Hepatocyte (in vitro differentiated cells): ENCODE results near the gene HECW1. TPM values are rescaled to one million over a fixed set of nuclear protein-coding genes. Genes with fewer than 3 reads are reported as not detected.

Source experiments
- DNase-seq: peaks from one replicate; pipeline ENCODE4 v3.0.0-alpha.2; 2016; ENCODE audit warnings: low spot score
- H2AFZ ChIP-seq: fragments of 200-600 bp; sonication (generic); 2 replicates; pipeline ENCODE4 v1.6.0; 2016; ENCODE audit warnings: antibody characterized with exemption, mild to moderate bottlenecking
- H3K27ac ChIP-seq: fragments of 200-600 bp; sonication (generic); 2 replicates; pipeline ENCODE4 v1.5.1; 2016; ENCODE audit warnings: mild to moderate bottlenecking
- H3K27me3 ChIP-seq: fragments of 200-600 bp; sonication (generic); 2 replicates; pipeline ENCODE4 v1.6.1; 2016
- H3K36me3 ChIP-seq: fragments of 200-600 bp; sonication (generic); replicated peaks from 2 replicates; pipeline ENCODE4 v1.5.1; 2016; ENCODE audit warnings: low read depth; ENCODE audit not compliant: insufficient read depth
- H3K4me1 ChIP-seq: fragments of 200-600 bp; sonication (generic); 2 replicates; pipeline ENCODE4 v1.5.1; 2016; ENCODE audit warnings: mild to moderate bottlenecking, moderate library complexity; ENCODE audit not compliant: insufficient read depth
- H3K4me2 ChIP-seq: fragments of 200-600 bp; sonication (generic); 2 replicates; pipeline ENCODE4 v1.6.0; 2016
- H3K4me3 ChIP-seq: fragments of 200-600 bp; sonication (generic); 2 replicates; pipeline ENCODE4 v1.5.1; 2016; ENCODE audit warnings: mild to moderate bottlenecking
- H3K79me2 ChIP-seq: fragments of 200-600 bp; sonication (generic); 2 replicates; pipeline ENCODE4 v1.6.0; 2017; ENCODE audit warnings: mild to moderate bottlenecking
- H3K9me2 ChIP-seq: fragments of 200-600 bp; sonication (generic); replicated peaks from 2 replicates; pipeline ENCODE4 v1.6.0; 2017; ENCODE audit warnings: mild to moderate bottlenecking; ENCODE audit not compliant: insufficient read depth
- H3K9me3 ChIP-seq: fragments of 200-600 bp; sonication (generic); 2 replicates; pipeline ENCODE4 v1.5.1; 2016; ENCODE audit warnings: low read depth, mild to moderate bottlenecking
- H4K20me1 ChIP-seq: fragments of 200-600 bp; sonication (generic); 2 replicates; pipeline ENCODE4 v1.6.0; 2016; ENCODE audit warnings: mild to moderate bottlenecking; ENCODE audit not compliant: insufficient read depth, poor library complexity, severe bottlenecking
- CTCF ChIP-seq: fragments of 200-600 bp; sonication (generic); IDR thresholded peaks from 2 replicates; pipeline ENCODE4 v1.5.1; 2016; ENCODE audit warnings: antibody characterized with exemption, mild to moderate bottlenecking; ENCODE audit not compliant: poor library complexity
- EZH2 ChIP-seq: fragments of 200-600 bp; sonication (generic); IDR thresholded peaks from 2 replicates; pipeline ENCODE4 v1.6.1; 2016; ENCODE audit warnings: antibody characterized with exemption, mild to moderate bottlenecking, borderline replicate concordance
- EZH2phosphoT487 ChIP-seq: fragments of 200-600 bp; sonication (generic); IDR thresholded peaks from one replicate; pipeline ENCODE4 v1.6.1; 2018; ENCODE audit warnings: antibody characterized with exemption, mild to moderate bottlenecking, low read depth, moderate library complexity; ENCODE audit not compliant: unreplicated experiment, severe bottlenecking
- WGBS: methylation state at CpG from one replicate; pipeline ENCODE4 v1.1.6; 2016; ENCODE audit warnings: low lambda C conversion rate; ENCODE audit errors: missing lambda C conversion rate; 5-methylcytosine and 5-hydroxymethylcytosine counted together
- polyA plus RNA-seq: library from polyadenylated mRNA; unstranded; fragments of >200 nt; fragmentation: Nextera tagmentation; extraction: Ambion mirVana; gene quantifications from 2 replicates; pipeline ENCODE4 v1.2.1, GENCODE V29; 2016
- total RNA-seq: library from RNA; depleted of rRNA; stranded (reverse); fragments of >200 nt; gene quantifications from 2 replicates; pipeline ENCODE4 v1.2.3, GENCODE V29; 2014

The HECW1 gene
- total and polyA plus RNA-seq, 2 experiments from 2014 or later: 1.5 to 7.6 TPM

- Histone ChIP-seq H3K27ac (no peak overlapping the region), H3K9me2 (no peaks in the 10 kb centered on the region), H4K20me1 (no peaks in the 10 kb centered on the region), H3K9me3 (no peaks in the 10 kb centered on the region), H3K36me3 (no peaks in the 10 kb centered on the region), H2AFZ (no peak overlapping the region), H3K4me1 (no peaks in the 10 kb centered on the region), H3K79me2 (no peaks in the 10 kb centered on the region), H3K4me2 (no peak overlapping the region), H3K4me3 (no peak overlapping the region), H3K27me3 (no peaks in the 10 kb centered on the region)
- TF ChIP-seq EZH2 (no peak), EZH2phosphoT487 (no peak), CTCF (no peak)
- 77% methylated on average over 2 of the region's 2 CpGs for WGBS
- no peak for DNase-seq
These were observed 168.8 kb downstream of the HECW1 start for GRCh38 chr7:43281268-43281667.

- WGBS: 91% methylated on average over 5 of the region's 5 CpGs
- TF ChIP-seq EZH2phosphoT487 (no peak), CTCF (no peak), EZH2 (no peak)
- H3K4me2 ChIP-seq: no peak overlapping the region
These were observed 171.3 kb downstream of the HECW1 start for GRCh38 chr7:43283706-43284105.

GRCh38 chr7:43289826-43290225 lies 177.4 kb downstream of the HECW1 start:
- WGBS: 71% methylated on average over 2 of the region's 2 CpGs

More at GRCh38 chr7:43283706-43284105, 171.3 kb downstream of the HECW1 start:
- Histone ChIP-seq H3K79me2 (no peaks in the 10 kb centered on the region), H2AFZ (no peak overlapping the region), H3K36me3 (no peaks in the 10 kb centered on the region), H3K27me3 (no peaks in the 10 kb centered on the region), H3K9me3 (no peaks in the 10 kb centered on the region), H4K20me1 (no peaks in the 10 kb centered on the region), H3K9me2 (no peaks in the 10 kb centered on the region), H3K4me1 (no peaks in the 10 kb centered on the region), H3K4me3 (no peak overlapping the region), H3K27ac (no peak overlapping the region)
- no peak for DNase-seq

More at GRCh38 chr7:43289826-43290225, 177.4 kb downstream of the HECW1 start:
- TF ChIP-seq EZH2phosphoT487: no peak
- TF ChIP-seq EZH2: no peak
- TF ChIP-seq CTCF: no peak
- Histone ChIP-seq H3K79me2 (no peaks in the 10 kb centered on the region), H3K9me2 (no peaks in the 10 kb centered on the region), H3K4me2 (no peak overlapping the region), H4K20me1 (no peaks in the 10 kb centered on the region), H3K4me3 (no peak overlapping the region), H3K36me3 (no peaks in the 10 kb centered on the region), H3K4me1 (no peaks in the 10 kb centered on the region), H3K27me3 (no peaks in the 10 kb centered on the region), H3K9me3 (no peaks in the 10 kb centered on the region), H3K27ac (no peak overlapping the region), H2AFZ (no peak overlapping the region)
- DNase-seq: no peak
